ENCODE measurements around the gene ATG2B.

DNA sequence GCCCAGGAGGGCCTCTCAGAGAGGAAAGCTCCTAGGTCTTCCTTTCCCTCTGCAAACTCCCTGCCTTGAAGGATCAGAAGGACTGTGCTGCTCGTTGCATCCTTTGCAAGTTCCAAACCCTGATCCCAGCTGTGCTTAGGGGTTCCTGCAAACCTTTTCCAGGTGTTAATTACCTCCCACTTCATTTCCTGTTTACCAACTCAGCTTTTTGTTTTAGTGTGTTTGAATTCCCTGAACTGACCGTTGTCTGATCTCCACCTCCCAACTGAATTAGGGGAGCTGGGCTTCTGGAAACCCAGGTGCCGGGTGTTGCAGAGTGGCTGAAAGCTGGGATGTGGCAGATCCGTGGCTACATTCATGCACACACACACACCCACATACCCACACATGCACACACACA is 127.7 kb downstream of the ATG2B start:
- TF ChIP-seq, protein P1, sequence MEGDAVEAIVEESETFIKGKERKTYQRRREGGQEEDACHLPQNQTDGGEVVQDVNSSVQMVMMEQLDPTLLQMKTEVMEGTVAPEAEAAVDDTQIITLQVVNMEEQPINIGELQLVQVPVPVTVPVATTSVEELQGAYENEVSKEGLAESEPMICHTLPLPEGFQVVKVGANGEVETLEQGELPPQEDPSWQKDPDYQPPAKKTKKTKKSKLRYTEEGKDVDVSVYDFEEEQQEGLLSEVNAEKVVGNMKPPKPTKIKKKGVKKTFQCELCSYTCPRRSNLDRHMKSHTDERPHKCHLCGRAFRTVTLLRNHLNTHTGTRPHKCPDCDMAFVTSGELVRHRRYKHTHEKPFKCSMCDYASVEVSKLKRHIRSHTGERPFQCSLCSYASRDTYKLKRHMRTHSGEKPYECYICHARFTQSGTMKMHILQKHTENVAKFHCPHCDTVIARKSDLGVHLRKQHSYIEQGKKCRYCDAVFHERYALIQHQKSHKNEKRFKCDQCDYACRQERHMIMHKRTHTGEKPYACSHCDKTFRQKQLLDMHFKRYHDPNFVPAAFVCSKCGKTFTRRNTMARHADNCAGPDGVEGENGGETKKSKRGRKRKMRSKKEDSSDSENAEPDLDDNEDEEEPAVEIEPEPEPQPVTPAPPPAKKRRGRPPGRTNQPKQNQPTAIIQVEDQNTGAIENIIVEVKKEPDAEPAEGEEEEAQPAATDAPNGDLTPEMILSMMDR (IDR thresholded peaks at IDR 0.05) = no peak
- TF ChIP-seq POLR2A (IDR thresholded peaks at IDR 0.05) = no peak
